GDM1 (cell line): ENCODE measurements around the gene UGT2B15.
"Not testable (repeated sequence)": the region's sequence is repeated elsewhere in the genome, so short reads cannot be mapped to it uniquely, and the experiment has no call there.

Experiments used
- DNase-seq: peaks from one replicate; lab custom pipeline; 2025; lab: John Stamatoyannopoulos, UW

Gene UGT2B15

DNA sequence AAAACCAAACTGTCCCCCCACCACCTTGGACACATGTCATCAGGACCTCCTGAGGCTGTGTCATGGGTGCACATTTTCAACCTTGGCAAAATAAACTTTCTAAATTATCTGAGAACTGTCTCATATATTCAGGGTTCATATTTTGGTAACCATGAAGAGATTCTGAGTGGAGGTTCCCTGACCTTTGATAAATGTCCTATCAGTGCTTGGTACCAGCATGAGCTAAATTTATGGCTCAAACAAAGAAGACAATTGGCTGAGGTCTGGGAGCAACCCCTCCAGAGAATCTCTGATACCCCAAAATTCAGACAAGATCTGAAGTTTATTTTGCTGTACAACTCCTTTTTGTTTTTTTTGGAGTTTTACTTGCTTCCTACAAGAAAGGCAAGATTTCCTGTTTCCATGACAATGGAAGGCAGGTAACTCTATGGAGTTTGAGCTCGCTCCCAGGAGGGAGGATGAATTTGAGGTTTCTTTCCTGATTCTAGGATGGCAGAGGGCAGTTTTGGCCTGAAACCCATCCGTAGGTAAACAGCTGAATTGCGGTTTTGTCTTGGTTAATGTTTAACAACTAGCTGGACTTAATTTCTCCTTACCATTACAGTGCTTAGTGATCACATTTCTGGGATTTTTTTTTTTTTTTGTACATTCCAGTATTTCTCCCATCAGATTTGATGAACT, 14.5 kb downstream of the UGT2B15 start:
- no peak for DNase-seq

DNA sequence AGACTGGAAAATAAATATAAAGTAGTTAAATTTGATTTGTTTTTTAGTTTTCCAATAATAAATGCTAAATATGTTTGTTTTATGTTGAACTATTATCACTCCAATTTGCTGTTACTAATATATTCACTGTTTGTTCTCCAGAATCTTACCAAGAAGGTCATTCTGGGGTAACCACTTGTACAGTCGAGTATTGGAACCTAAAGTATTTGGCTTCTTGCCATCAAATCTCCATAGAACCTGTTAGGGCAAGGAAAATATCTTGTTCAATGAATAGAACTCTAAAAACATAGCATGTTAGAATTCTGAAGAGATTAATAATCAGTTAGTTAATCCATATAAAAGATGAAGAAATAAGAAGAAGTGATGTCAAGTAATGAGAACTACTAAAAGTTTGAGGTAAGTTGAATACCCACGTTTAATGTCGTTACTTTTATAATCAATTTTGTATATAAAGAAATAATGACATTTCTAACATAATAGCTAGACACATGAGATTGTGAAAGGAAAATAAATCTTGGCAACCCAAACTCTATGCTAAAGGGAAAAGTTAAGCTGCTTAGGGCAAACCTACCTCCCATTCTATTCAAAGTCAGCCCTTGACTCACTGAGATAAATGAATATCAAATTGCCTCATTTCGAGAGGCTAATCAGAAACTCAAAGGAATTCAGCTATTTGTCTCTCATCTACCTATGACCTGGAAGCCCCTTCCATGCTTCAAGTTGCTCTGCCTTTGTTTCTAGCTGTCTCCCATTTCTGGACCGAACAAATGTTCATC, 15.3 kb downstream of the UGT2B15 start:
- DNase-seq: no peak

DNA sequence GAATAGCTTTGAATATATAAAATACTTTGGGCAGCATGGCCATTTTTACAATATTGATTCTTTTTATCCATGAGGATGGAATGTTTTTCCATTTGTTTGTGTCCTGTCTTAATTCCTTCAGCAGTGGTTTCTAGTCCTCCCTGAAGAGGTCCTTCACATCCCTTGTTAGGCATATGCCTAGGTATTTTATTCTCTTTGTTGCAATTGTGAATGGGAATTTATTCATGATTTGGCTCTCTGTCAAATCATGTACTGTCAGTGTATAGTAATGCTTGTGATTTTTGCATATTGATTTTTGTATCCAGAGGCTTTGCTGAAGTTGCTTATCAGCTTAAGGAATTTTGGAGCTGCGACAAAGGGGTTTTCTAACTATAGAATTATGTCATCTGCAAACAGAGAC, 18.5 kb downstream of the UGT2B15 start:
- DNase-seq: no peak

DNA sequence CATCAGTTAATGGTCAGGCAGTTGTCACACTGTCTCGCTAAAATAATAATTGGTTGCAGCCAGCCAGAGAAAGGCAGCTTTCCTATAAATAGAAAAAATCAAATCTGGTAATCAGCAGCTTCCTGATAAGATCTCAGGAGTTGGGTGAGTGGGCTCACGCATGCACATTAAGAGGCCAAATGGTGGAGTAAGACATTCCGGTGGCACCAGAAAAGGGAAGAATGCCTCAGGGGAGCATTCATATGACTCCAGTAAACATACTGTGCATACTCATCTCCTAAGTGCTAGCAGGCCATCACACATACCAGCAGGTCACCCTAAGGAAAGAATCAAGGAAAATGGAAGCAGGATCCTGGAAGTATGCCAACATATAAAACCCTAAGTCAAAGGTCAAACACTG, 40.1 kb downstream of the UGT2B15 start:
- no peak for DNase-seq

DNA sequence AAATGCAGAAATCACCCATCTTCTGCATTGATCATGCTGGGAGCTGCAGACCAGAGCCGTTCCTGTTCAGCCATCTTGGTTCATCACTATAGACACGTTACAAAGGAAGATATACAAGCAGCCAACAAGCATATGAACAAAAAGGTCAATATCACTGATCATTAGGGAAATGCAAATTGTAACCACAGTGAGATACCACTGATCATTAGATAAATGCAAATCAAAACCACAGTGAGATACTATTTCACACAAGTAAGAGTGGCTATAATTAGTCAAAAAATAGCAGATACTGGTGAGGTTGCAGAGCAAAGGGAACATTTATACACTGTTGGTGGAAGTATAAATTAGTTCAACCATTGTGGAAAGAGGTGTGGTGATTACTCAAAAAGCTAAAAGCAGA, 47.7 kb downstream of the UGT2B15 start:
- DNase-seq: not testable (repeated sequence)

DNA sequence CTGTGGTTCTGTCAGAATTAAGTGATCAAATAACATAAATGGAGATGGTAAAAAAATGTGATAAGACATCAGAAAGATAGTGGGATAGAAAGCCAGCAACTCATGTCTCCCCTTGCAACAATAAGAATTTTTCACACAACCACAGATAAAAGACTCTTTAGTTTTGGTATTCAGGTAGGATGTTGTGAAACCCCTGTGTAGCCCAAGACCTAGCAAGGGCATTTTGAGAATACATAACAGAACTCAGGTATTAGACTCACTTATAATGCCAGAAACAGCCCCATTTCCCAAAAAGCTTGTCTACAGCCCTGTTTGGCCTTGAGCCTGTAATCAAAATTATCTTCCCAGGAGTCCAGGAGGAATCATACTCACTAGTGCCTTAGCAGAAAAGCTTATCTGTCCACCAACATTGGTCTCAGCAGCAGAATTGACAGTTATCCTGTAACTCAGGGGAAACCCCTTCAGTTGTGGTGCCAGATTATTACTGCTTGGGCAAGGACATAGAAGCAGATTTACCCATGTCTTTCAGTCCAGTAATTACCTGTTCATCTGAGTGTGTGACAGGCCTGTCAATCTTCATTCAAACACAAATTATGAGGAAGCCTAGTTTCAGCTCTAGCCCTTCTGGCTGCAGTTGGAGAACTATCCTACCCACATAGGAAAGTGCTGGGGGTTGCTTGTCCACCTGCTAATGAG, 53.3 kb downstream of the UGT2B15 start:
- no peak for DNase-seq

DNA sequence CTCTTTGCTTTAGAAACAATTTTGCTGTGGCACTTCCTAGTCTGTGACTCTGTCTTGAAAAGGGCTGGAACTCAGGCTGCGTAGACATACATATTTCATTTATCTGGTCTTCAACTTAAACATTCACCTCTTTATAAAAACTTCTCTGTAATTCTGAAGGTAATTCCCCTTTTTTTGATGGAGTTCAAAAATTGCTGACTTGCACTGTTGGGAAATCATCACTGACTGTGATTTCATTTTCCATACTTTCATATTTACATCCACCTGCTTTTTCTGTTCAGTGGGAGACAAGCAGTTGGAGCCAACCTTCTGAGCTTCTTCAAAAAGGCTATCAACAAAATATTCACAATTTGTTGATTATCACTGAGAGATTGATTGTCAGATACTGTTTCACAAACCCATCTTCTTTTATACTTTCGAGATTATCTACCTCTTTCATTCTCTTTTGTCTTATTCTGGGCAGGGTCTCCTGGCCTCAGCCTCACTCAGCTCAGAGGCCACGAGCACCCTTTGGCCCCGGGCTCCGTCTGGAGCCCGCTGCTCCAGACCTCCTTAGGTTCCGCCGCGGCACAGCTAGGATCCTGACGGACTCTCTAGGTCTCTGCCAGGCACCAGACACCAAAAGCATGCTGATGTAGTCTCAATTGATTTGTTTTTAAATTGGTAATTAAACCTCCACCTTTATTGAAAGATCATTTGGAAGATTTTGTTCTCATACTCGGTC, 54.6 kb downstream of the UGT2B15 start:
- no peak for DNase-seq

DNA sequence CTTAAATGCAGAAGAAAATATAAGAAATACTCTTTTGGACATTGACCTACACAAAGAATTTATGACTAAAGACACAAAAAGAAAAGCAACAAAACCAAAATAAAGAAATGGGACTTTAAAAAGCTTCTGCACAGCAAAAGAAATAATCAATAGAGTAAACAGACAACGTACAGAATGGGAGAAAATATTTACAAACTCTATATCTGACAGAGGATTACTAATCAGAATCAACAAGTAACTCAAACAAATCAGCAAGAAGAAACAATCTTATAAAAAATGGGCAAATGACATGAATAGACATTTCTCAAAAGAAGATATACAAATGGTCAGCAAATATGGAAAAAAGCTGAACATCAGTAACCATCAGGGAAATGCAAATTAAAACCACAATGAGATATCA, 56.7 kb downstream of the UGT2B15 start:
- no peak for DNase-seq

DNA sequence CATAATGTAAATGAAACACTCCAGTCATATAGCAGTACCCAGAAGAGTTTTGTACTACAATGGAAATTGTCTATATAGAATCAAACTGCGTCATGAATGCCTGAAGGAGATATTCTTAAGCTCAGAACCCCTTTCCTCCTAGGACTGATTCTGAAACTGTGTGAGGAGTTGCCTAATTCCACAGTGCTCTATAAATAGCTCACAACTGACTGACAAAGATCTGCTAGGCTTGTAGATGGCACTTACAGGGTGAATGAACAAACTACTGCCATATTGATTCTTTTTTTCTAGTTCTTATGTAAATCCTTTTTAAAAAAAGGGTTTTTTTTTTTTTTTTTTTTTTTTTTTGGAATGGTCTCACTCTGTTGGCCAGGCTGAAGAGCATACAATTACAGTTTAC, 64.2 kb downstream of the UGT2B15 start:
- no peak for DNase-seq

DNA sequence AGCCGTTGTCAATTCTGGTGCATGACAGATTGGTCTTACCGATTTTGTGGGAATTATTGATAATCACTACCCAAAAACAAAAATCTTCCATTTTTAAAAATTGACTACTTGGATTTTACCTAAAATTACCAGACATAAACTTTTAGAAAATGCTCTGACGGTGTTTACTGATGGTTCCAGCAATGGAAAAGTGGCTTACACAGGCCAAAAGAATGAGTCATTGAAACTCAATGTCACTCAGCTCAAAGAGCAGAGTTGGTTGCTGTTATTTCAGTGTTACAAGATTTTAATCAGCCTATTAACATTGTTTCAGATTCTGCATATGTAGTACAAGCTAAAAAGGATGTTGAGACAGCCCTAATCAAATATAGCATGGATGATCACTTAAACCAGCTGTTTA, 71.3 kb downstream of the UGT2B15 start:
- no peak for DNase-seq

DNA sequence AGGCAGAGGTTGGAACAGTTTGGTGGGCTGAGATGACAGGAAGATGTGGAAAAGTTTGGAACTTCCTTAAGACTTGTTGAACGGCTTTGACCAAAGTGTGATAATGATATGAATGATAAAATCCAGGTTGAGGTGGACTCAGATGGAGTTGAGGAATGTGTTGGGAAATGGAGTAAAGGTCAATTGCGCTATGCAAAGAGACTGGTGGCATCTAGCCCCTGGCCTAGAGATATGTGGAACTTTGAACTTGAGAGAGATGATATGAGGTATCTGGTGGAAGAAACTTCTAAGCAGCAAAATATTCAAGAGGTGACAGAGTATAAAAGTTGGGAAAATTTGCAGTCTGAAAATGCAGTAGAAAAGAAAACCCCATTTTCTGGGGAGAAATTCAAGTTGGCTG, 73.0 kb downstream of the UGT2B15 start:
- DNase-seq: no peak
